HAP-1 (cell line): ENCODE results near the gene PADI4.

Experiments used
- DNase-seq, 2 experiments: peaks; one replicate each; pipeline ENCODE4 v3.0.0-alpha.2; 2016 to 2020; ENCODE audit warnings: low spot score in 2 of 2
- H3K27me3 ChIP-seq: fragments of 250-450 bp; sonication (Bioruptor Pico); 2 replicates; pipeline ENCODE4 v1.5.1; 2020; ENCODE audit warnings: low read depth, mild to moderate bottlenecking, moderate library complexity
- H3K36me3 ChIP-seq: fragments of 250-450 bp; sonication (Bioruptor Pico); replicated peaks from 2 replicates; pipeline ENCODE4 v1.5.1; 2020; ENCODE audit warnings: mild to moderate bottlenecking
- H3K4me1 ChIP-seq: fragments of 250-450 bp; sonication (Bioruptor Pico); 2 replicates; pipeline ENCODE4 v1.5.1; 2020; ENCODE audit warnings: mild to moderate bottlenecking
- H3K4me3 ChIP-seq: fragments of 250-450 bp; sonication (Bioruptor Pico); 2 replicates; pipeline ENCODE4 v1.5.1; 2020; ENCODE audit warnings: mild to moderate bottlenecking, moderate library complexity
- H3K9me3 ChIP-seq: fragments of 250-450 bp; sonication (Bioruptor Pico); 2 replicates; pipeline ENCODE4 v1.5.1; 2020; ENCODE audit warnings: mild to moderate bottlenecking, moderate library complexity
- in situ Hi-C: fragments of 300-500 bp; cut with MboI; formaldehyde crosslinking; loops from 3 replicates; pipeline ENCODE4 v1.14.3; 2020; ENCODE audit warnings: low sequenced_read_pairs, inconsistent platforms, mixed read lengths

The PADI4 gene, protein sequence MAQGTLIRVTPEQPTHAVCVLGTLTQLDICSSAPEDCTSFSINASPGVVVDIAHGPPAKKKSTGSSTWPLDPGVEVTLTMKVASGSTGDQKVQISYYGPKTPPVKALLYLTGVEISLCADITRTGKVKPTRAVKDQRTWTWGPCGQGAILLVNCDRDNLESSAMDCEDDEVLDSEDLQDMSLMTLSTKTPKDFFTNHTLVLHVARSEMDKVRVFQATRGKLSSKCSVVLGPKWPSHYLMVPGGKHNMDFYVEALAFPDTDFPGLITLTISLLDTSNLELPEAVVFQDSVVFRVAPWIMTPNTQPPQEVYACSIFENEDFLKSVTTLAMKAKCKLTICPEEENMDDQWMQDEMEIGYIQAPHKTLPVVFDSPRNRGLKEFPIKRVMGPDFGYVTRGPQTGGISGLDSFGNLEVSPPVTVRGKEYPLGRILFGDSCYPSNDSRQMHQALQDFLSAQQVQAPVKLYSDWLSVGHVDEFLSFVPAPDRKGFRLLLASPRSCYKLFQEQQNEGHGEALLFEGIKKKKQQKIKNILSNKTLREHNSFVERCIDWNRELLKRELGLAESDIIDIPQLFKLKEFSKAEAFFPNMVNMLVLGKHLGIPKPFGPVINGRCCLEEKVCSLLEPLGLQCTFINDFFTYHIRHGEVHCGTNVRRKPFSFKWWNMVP

DNA sequence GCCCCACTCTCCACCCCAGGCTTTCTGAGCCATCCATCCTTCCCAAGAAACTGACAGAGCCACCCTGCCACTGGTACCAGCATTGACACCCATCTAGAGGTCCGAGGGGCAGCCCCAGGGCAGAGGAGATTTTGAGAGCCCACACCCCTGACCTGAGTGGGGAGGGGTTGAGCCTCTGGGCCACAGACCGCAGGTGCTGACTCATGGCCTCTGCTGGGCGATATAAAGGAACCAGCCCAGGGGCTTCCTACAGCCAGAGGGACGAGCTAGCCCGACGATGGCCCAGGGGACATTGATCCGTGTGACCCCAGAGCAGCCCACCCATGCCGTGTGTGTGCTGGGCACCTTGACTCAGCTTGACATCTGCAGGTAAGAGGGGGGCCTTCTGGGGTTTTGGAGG lies at the start of gene PADI4:
PADI4 (plus strand) TSS at position 252 of the 400 bp plus-strand sequence; CDS start at position 278, 26 bp downstream.
- DNase-seq: no peak
- Histone ChIP-seq H3K9me3 (no peaks in the 10 kb centered on the region), H3K27me3 (no peaks in the 10 kb centered on the region), H3K36me3 (no peaks in the 10 kb centered on the region), H3K4me1 (peaks cover 7% of the 10 kb centered on the region), H3K4me3 (no peak within 1 kb of the TSS)
- in situ Hi-C loops: no loop called here

DNA sequence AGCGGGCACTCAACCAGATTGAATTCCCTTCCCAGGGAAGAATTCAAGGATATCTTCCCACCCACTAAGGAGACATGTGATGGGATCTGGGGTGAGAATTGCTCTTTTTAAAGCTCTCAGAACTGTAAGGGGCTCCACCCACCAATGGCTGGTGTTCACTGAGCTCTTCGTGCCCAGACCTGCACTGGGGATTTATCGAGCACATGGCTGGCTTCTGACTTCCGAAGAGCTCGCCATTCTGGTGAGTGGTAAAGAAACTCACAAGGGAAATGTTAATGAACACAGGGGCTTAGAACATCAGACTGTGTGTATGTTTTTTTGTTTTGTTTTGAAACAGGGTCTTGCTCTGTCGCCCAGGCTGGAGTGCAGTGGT lies 49.3 kb upstream of the PADI4 start:
- H3K36me3 ChIP-seq: no peaks in the 10 kb centered on the region
- H3K4me3 ChIP-seq: no peak overlapping the region
- no peaks in the 10 kb centered on the region for H3K9me3 ChIP-seq
- DNase-seq: no peak
- in situ Hi-C loops: no loop called here
- H3K4me1 ChIP-seq: no peaks in the 10 kb centered on the region
- peaks cover 24% of the 10 kb centered on the region for H3K27me3 ChIP-seq

DNA sequence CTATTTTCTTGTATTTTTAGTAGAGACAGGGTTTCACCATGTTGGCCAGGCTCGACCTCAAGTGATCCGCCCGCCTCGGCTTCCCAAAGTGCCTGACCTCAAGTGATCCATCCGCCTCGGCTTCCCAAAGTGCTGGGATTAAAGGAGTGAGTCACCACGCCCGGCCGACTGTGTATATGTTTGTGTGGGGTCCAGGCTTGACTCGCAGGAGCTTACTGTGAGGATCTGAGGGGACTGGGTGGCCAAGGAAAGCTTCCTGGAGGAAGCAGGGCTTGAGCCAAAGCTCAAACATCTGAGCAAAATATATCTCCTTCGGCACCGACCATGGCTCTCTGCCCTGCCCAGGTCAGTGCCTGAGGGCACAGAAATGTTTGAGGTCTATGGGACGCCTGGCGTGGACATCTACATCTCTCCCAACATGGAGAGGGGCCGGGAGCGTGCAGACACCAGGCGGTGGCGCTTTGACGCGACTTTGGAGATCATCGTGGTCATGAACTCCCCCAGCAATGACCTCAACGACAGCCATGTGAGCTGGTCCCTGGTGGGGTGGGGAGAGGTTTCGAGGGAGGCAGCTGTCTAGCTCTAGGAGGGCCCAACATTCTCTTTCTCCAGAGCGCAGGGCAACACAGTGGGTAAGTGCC lies 48.6 kb upstream of the PADI4 start:
- Histone ChIP-seq H3K4me3 (no peak overlapping the region), H3K27me3 (peaks cover 24% of the 10 kb centered on the region), H3K9me3 (no peaks in the 10 kb centered on the region), H3K4me1 (no peaks in the 10 kb centered on the region), H3K36me3 (no peaks in the 10 kb centered on the region)
- DNase-seq: no peak
- in situ Hi-C loops: no loop called here

DNA sequence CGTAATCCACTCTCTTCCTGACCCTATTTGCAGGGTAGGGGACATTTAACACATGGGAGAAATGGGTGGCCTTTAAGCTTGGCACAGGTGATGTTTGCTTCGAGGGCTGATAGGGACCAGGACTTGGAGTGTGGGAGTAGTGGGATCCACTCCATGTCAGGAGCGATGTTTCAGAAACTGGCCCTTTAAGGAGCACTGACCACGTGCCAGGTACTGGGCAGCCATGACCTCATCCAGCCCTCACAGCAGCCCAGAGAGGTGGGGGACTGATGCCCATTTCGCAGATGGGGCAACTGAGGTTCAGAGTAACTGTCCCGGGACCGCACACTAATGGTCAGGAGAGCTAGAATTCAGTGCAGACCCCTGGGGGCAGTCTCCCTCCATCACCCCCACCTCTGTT lies 47.7 kb upstream of the PADI4 start:
- in situ Hi-C loops: no loop called here
- no peak overlapping the region for H3K4me3 ChIP-seq
- no peaks in the 10 kb centered on the region for H3K9me3 ChIP-seq
- no peaks in the 10 kb centered on the region for H3K36me3 ChIP-seq
- no peak for DNase-seq
- peaks cover 24% of the 10 kb centered on the region for H3K27me3 ChIP-seq
- H3K4me1 ChIP-seq: no peaks in the 10 kb centered on the region

DNA sequence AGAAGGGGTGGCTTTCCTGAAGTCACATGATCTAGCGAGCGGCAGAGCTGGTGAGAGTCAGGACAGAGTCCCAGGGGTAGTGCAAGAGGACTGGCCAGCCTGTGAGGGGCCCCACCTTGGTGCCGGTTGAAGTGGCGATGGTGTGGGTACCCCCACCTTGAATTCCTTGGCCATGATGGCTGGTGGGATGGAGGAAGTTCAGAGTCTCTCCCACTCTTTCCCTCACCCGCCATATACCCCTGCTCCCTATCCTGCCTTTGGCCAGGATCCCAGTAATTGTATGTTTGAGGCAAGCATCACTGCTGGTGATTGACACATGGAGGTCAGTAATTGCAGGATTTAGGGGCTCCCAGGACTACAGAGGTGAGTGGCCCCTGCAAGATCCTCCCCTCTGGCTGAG lies 47.3 kb upstream of the PADI4 start:
- DNase-seq: no peak
- Histone ChIP-seq H3K4me3 (no peak overlapping the region), H3K36me3 (no peaks in the 10 kb centered on the region), H3K27me3 (peaks cover 24% of the 10 kb centered on the region), H3K9me3 (no peaks in the 10 kb centered on the region), H3K4me1 (no peaks in the 10 kb centered on the region)
- in situ Hi-C loops: no loop called here

DNA sequence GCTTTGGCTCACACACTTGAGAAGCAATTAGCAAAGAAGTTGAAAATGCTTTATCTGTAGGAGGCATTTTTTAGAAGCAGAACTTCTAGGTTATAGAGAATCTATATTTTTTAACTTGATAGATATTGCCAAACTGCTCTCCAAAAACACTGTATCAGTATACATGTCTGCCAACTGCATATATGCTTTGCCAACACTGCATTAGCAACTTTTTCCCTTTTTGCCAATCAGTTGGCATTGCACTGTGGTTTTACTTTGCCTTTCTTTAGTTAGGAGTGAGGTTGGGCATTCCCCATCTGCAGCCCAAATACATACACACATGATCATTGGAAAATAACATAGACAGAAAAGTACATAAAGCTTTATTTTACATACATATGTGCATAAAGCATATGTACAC lies 44.1 kb upstream of the PADI4 start:
- H3K27me3 ChIP-seq: peaks cover 8% of the 10 kb centered on the region
- in situ Hi-C loops: no loop called here
- H3K9me3 ChIP-seq: no peaks in the 10 kb centered on the region
- no peaks in the 10 kb centered on the region for H3K4me1 ChIP-seq
- no peaks in the 10 kb centered on the region for H3K36me3 ChIP-seq
- no peak for DNase-seq
- H3K4me3 ChIP-seq: no peak overlapping the region

DNA sequence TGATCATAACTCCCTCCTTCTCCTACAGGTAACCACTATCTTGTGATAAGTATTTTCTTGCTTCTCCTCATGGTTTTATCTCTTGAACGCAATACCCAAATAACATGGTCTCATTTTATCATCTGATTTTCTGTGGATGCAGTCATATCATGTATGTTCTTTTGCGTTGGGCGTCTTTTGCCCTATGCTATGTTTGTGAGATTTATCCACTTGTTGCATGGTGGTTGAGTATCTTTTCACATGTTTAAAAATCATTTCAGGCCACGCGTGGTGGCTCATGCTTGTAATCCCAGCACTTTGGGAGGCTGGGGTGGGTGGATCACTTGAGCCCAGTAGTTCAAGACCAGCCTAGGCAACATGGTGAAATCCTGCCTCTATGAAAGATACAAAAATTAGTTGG lies 43.5 kb upstream of the PADI4 start:
- Histone ChIP-seq H3K27me3 (peaks cover 5% of the 10 kb centered on the region), H3K4me1 (no peaks in the 10 kb centered on the region), H3K9me3 (no peaks in the 10 kb centered on the region), H3K36me3 (no peaks in the 10 kb centered on the region), H3K4me3 (no peak overlapping the region)
- DNase-seq: no peak
- in situ Hi-C loops: no loop called here

DNA sequence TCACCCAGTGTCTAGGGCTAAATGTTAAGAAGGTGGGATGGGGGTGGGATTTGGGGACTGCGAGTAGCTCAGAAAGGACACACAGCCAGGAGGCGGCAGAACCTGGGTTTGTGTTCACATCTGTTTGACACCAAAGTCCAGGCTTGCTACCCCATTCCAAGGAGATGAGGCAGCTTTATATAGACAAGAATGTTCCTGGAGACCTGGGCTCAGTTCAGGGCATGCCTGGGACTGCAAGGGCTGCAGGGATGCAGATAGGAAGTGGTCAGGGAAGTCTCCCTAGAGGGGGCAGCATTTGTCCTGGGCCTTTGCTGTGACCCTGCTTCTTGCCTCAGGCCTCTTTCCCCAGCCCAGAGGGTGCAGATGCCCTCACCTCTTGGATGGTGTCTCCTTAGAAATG lies 42.8 kb upstream of the PADI4 start:
- in situ Hi-C loops: no loop called here
- DNase-seq: no peak
- Histone ChIP-seq H3K9me3 (no peaks in the 10 kb centered on the region), H3K27me3 (peaks cover 3% of the 10 kb centered on the region; the same call in 1 of the 2 replicates), H3K4me1 (no peaks in the 10 kb centered on the region), H3K36me3 (no peaks in the 10 kb centered on the region), H3K4me3 (no peak overlapping the region)

DNA sequence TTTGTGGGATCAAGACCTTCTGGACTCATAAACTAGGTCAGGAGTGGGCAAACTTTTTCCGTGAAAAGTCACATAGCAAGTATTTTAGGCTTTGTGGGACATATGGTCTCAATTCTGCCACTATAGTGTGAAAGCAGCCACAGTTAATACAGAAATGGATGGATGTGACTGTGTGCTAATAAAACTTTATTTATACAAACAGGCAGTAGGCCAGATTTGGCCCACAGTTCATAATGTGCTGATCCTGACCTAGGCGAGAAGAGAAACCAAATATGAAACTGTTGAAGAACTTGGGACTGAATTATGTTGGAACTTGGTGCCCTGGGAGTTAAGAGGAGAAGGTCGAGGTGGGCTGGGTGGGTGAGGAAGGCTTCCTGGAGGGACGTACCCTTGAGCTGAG lies 42.0 kb upstream of the PADI4 start:
- no peak for DNase-seq
- H3K36me3 ChIP-seq: no peaks in the 10 kb centered on the region
- no peak overlapping the region for H3K4me3 ChIP-seq
- no peaks in the 10 kb centered on the region for H3K9me3 ChIP-seq
- H3K4me1 ChIP-seq: no peaks in the 10 kb centered on the region
- peaks cover 1% of the 10 kb centered on the region; the same call in 1 of the 2 replicates for H3K27me3 ChIP-seq
- in situ Hi-C loops: no loop called here

DNA sequence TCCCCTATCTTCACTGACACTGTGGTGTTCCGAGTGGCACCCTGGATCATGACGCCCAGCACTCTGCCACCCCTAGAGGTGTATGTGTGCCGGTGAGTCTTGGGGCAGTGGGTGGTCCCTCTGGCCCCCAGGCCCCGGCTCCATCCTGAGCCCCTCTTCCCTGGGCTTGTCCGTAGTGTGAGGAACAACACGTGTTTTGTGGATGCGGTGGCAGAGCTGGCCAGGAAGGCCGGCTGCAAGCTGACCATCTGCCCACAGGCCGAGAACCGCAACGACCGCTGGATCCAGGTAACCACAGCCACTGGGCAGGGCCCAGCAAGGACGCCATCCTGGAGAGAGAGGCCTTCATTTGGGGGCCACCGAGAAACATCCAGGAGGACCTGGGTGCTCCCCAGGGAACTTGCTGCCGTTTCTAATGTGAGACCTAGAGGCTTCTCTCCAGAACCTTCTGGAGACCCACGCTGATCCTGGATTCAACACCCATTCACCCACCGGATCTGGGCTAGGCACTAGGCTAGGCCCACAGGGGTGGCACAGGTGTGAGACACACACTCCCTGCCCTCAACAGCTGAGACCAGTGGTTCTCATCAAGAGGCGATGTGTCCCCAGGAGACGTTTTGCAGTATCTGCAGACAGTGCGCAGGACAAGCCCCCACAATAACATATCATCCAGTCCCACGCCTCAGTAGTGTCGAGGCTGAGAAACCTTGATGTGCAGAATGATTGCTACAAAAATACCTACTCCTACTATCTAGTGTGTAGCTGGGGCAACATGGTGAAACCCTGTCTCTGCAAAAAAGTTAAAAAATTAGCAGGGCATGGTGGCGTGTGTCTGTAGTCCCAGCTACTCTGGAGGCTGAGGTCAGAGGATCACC lies 36.9 kb upstream of the PADI4 start:
- H3K27me3 ChIP-seq: no peaks in the 10 kb centered on the region; the same call in 1 of the 2 replicates
- H3K36me3 ChIP-seq: no peaks in the 10 kb centered on the region
- DNase-seq: no peak
- in situ Hi-C loops: no loop called here
- no peak overlapping the region for H3K4me3 ChIP-seq
- no peaks in the 10 kb centered on the region for H3K9me3 ChIP-seq
- H3K4me1 ChIP-seq: no peaks in the 10 kb centered on the region

DNA sequence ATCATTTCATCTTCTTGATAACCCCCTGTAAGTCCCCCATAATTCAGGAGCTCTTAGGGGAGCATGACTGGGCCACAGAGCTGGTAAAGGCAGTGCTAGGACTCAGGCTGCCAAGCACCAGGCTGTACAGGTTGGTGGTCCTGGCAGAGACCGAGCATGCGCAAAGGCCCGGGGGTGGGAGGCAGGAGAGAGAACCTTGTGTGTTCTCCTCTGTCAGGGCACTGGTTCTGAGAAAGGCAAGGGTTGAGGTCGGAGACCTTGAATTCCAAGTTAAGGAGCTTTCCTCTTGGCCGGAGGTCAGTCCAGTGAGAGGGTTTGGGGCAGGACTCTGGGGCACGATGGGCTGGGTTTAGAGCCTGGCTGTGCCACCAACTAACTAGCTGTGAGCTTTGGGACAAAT lies 35.9 kb upstream of the PADI4 start:
- in situ Hi-C loops: no loop called here
- no peaks in the 10 kb centered on the region; the same call in 1 of the 2 replicates for H3K27me3 ChIP-seq
- H3K9me3 ChIP-seq: no peaks in the 10 kb centered on the region
- H3K36me3 ChIP-seq: no peaks in the 10 kb centered on the region
- no peak overlapping the region for H3K4me3 ChIP-seq
- no peak for DNase-seq
- H3K4me1 ChIP-seq: no peaks in the 10 kb centered on the region

DNA sequence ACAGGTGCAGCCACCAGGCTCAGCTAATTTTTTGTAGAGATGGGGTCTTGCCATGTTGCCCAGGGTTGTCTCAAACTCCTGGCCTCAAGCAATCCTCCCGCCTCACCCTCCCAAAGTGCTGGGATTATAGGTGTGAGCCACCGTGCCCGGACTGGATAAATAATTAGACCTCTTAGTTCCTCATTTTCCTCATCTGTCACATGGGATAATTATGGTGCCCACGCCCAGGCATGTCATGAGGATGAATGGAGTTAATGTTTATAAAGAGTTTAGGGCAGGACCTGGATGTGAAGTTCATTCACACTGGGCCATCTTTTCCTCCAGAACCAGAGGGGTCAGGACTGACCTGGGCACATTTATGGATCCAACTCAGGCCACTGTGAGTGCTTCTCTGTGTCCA lies 35.4 kb upstream of the PADI4 start:
- no peaks in the 10 kb centered on the region for H3K9me3 ChIP-seq
- no peak for DNase-seq
- no peaks in the 10 kb centered on the region for H3K36me3 ChIP-seq
- H3K4me3 ChIP-seq: no peak overlapping the region
- H3K27me3 ChIP-seq: no peaks in the 10 kb centered on the region; the same call in 1 of the 2 replicates
- in situ Hi-C loops: no loop called here
- H3K4me1 ChIP-seq: no peaks in the 10 kb centered on the region

DNA sequence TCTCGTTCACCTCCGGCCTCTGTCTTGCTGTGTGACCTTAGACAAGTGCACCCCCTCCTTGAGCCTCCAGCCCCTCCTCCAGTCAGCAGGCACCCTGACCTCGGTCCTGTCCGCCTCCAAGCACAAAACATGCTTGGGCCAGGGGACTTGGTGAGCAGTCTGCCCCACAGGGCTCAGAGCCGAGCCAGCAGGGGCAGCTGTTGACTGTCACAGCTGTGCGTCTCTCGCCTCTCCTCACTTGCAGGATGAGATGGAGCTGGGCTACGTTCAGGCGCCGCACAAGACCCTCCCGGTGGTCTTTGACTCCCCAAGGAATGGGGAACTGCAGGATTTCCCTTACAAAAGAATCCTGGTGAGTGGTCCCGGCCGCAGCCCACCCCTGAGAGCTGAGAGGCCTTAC lies 34.9 kb upstream of the PADI4 start:
- H3K36me3 ChIP-seq: no peaks in the 10 kb centered on the region
- DNase-seq: no peak
- no peaks in the 10 kb centered on the region; the same call in 1 of the 2 replicates for H3K27me3 ChIP-seq
- H3K4me3 ChIP-seq: no peak overlapping the region
- H3K4me1 ChIP-seq: no peaks in the 10 kb centered on the region
- in situ Hi-C loops: no loop called here
- H3K9me3 ChIP-seq: no peaks in the 10 kb centered on the region
